Placental pericyte (primary cell): Measurements from ENCODE around the gene ZFP42. TPM values are rescaled to one million over a fixed set of nuclear protein-coding genes. Genes with fewer than 3 reads are reported as not detected.

ENCODE experiments used
- total RNA-seq: library from RNA; depleted of rRNA; stranded (reverse); fragments of >200 nt; gene quantifications from 2 replicates; pipeline ENCODE4 v1.2.3, GENCODE V29; 2012

Gene ZFP42
- total RNA-seq: under 0.01 and 0.22 TPM in 2 replicates

DNA sequence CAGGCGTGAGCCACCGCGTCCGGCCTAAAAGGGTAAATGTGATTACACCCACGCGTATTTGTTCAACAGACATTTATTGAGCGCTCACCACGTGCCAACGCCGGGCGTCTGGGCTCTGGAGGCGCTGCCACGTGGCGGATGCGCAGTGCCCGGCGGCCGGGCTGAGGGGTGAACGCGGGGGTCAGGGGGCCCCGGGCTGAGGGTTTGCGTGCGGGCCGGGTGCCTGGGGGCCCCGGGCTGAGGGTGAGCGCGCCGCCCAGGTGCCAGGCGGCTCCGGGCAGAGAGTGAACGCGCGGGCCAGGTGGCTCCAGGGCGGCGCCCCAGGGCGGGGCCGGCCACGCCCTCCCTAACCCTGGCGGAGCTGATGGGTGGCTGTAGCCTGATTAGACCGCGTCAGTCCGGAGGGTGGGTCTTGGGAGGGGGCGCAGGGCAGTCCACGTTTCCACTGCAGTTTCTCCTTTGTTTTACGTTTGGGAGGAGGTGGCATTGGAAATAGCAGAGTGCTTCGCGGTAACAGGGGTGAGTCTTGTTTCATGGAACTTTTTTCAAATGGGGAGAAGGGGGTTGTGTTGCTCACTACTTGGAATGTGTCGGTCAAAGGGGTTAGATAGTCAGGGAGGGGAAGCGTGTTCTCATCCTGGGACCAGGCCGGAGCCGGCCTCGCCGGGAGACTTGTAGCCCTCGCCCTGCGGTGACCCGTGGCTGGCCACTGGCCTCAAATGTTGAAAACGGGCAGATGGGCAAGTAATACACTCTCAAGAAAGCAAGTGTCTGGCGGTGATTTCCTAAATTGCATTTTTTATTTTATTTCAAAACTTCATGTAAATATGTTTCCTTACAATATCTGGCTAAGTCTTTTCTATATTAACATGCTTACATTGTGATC, at the start of gene ZFP42:
Gene ZFP42 (plus strand): TSS at position 450 of the 886 bp plus-strand sequence. CDS start 7,037 bp downstream, outside the sequence.

Other genes with a start within 250 kb of the ZFP42 start
- gene TRIML2, start 113.8 kb downstream of the ZFP42 start, total RNA-seq: under 0.01 and 3.3 TPM in 2 replicates
- not detected in 2 replicates for gene TRIML1, start 143.7 kb downstream of the ZFP42 start, total RNA-seq